ENCODE measurements around the gene ELMOD1.

- TF ChIP-seq, protein P1, sequence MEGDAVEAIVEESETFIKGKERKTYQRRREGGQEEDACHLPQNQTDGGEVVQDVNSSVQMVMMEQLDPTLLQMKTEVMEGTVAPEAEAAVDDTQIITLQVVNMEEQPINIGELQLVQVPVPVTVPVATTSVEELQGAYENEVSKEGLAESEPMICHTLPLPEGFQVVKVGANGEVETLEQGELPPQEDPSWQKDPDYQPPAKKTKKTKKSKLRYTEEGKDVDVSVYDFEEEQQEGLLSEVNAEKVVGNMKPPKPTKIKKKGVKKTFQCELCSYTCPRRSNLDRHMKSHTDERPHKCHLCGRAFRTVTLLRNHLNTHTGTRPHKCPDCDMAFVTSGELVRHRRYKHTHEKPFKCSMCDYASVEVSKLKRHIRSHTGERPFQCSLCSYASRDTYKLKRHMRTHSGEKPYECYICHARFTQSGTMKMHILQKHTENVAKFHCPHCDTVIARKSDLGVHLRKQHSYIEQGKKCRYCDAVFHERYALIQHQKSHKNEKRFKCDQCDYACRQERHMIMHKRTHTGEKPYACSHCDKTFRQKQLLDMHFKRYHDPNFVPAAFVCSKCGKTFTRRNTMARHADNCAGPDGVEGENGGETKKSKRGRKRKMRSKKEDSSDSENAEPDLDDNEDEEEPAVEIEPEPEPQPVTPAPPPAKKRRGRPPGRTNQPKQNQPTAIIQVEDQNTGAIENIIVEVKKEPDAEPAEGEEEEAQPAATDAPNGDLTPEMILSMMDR (IDR thresholded peaks at IDR 0.05 in 4 of 5, conservative IDR thresholded peaks at IDR 0.05 in 1 of 5): no peak
- no peak for TF ChIP-seq POLR2A (IDR thresholded peaks at IDR 0.05)
Observed at GRCh38 chr11:107710301-107710700, 119.4 kb downstream of the ELMOD1 start.

All from gastrocnemius medialis (tissue), 4 donors.